Myocyte (in vitro differentiated cells): ENCODE data around the gene RDH16. TPM values are rescaled to one million over a fixed set of nuclear protein-coding genes. Genes with fewer than 3 reads are reported as not detected.
A peak's percentile ranks its signal among the peaks of the same experiment; 100 is the strongest.
"Not testable (repeated sequence)": the region's sequence is repeated elsewhere in the genome, so short reads cannot be mapped to it uniquely, and the experiment has no call there.

Experiments
- DNase-seq: peaks from one replicate; pipeline ENCODE4 v3.0.0-alpha.2; 2012; ENCODE audit warnings: low read depth
- total RNA-seq: library from RNA; depleted of rRNA; stranded (reverse); fragments of >200 nt; gene quantifications from 2 replicates; pipeline ENCODE4 v1.2.3, GENCODE V29; 2014

The RDH16 gene
- total RNA-seq, 1 donor from 2014 or later = 0.13 TPM

DNA sequence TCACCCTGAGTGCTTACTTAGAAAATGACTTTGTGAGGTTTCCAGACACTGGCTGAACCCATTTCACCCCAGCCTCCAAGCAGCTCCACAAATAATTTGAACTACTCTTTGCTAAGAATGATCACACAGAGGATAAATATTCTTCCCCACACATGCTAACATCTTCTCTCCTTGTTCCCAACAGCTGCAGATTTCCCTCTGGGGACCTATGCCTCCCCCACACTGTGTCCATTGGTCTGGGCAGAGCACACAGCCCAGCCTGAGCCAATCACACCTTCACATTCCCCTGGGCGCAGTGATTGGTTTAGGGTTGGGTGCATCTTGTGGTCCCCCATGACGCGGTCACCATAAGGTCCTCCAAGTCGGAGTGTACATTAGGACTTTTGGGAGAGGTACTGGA is 30.1 kb downstream of the RDH16 start:
- DNase-seq = peak; percentile 39

GRCh38 chr12:56922031-56922430 is 35.4 kb downstream of the RDH16 start:
- DNase-seq = no peak

GRCh38 chr12:56921346-56921745 is 36.1 kb downstream of the RDH16 start:
- no peak for DNase-seq

GRCh38 chr12:56918139-56918538 is 39.3 kb downstream of the RDH16 start:
- not testable (repeated sequence) for DNase-seq

- DNase-seq = no peak
These were observed 40.4 kb downstream of the RDH16 start for GRCh38 chr12:56916996-56917333.

DNA sequence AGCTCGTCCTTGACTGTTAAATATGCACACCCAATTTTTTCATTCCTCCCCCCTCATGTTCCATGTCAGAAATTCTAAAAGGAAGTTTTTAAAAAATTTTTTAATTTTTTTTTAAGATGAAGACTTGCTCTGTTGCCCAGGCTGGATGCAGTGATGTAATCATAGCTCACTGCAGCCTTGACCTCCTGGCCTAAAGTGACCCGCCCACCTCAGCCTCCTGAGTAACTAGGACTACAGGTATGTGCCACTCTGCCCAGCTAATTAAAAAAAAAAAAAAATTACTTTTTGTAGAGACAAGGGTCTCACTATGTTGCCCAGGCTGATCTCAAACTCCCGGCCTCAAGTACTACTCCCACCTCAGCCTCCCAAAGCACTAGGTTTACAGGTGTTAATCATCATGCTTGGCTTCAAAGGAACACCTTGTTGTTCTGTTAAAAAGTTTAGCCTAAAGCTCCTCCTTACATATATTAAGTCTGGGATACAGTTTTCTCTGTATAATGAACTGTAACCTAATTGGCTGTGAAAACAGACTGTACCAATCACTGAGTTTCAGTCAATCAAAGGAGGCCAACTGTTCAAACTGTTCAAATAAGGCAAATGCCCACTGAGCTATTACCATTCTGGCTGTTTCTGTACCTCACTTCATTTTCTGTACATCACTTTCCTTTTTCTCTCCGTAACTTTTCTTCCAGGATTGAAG is 41.0 kb downstream of the RDH16 start:
- DNase-seq = no peak

DNA sequence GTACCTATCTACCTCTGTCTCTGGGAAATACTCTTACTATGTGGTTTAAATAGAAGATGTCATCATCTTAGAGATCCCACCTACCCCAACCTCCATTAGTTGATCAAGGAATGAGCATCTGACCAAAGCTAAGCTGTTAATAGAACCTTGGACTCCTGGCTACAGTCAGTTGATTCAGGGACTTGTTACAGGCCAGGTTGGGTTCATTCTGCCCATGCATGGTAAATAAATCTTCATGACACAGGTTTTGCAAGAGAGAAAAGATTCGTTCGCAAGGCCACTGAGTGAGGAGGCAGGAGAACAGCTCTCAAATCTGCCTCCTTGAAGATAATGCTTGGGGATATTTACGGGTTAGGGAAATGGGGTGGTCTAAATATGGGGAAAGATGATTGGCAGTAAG is 42.7 kb downstream of the RDH16 start:
- no peak for DNase-seq

GRCh38 chr12:56914256-56914655 is 43.2 kb downstream of the RDH16 start:
- DNase-seq = no peak

GRCh38 chr12:56909403-56909802 is 48.0 kb downstream of the RDH16 start:
- DNase-seq = not testable (repeated sequence)

DNA sequence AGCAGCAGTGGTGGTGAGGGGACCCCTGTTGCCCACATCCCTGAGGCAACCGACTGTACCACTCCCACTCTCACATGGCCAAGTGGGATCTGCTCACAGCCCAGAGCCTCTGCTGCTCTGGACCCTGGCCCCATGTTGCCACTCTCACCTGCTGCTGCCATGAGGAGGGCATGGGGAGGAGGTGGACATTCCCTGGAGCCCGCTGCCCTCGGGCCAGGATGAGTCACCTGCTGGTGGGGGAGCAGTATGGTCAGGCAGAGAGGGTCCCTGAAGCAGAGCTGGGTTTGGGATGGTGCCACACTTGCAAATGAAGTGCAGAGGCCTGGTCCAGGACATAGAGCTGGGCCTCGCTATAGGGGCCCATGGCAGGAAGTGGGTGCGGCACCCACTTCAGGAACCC is 49.3 kb downstream of the RDH16 start:
- DNase-seq = no peak

DNA sequence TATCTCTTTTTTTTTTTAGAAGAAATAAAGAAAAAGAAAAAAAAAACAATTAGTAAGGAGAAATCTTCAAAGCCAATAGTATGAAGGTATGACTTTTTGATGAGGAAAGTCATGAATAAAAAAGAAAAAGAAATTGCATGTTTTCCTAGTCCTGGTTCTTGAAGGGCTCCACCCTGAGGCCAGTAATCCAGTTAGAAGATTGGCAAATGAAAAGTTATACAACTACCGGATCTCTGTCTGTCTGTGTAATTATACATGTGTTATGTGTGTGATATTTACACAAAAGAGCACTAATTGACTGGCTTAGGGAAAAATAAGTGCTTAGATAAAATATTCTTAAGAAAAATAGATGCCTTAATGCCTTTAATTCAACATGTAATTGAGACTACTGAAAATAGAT is 51.6 kb downstream of the RDH16 start:
- no peak for DNase-seq

DNA sequence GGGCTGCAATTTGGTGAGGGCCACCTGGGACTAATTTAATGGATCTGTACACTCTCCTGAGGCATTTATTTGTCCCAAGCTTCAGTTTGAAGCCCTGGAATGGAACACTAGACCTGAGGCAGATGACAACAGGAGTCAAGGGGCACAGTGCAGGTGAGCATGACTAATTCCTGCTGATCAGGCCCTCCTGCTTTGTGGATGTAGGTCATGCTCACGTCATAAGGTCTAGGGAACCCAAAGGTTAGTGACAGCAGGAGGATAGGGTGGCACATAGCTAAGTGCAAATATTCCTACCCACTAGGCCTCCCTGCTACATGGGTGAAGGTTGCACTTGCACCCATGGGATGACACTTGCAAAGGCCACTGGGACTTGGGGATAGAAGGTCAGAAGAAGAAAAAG is 54.0 kb downstream of the RDH16 start:
- DNase-seq = no peak

Other genes starting within 250 kb of the RDH16 start
- 1,145 and 1,201 TPM in 2 replicates for gene NACA, start 232.3 kb downstream of the RDH16 start, total RNA-seq
- 1.7 TPM in 2 replicates for gene PRIM1, start 205.3 kb downstream of the RDH16 start, total RNA-seq
- gene HSD17B6, start 194.3 kb downstream of the RDH16 start, total RNA-seq = 0.10 and 0.45 TPM in 2 replicates
- gene SDR9C7, start 23.2 kb downstream of the RDH16 start, total RNA-seq = 0.16 TPM in 1 of 2 replicates, not detected in the other
- gene ZBTB39, start 48.9 kb upstream of the RDH16 start, total RNA-seq = 3.9 and 4.0 TPM in 2 replicates
- gene TAC3, start 58.9 kb upstream of the RDH16 start, total RNA-seq = not detected in 2 replicates
- gene MYO1A, start 92.5 kb upstream of the RDH16 start, total RNA-seq = not detected in 2 replicates
- 9.9 and 19.1 TPM in 2 replicates for gene NEMP1, start 121.2 kb upstream of the RDH16 start, total RNA-seq
- gene NAB2, start 131.5 kb upstream of the RDH16 start, total RNA-seq = 50.6 and 76.7 TPM in 2 replicates
- gene STAT6, start 153.8 kb upstream of the RDH16 start, total RNA-seq = 51.1 and 59.4 TPM in 2 replicates
- 40.0 and 53.8 TPM in 2 replicates for gene LRP1, start 170.9 kb upstream of the RDH16 start, total RNA-seq
- not detected in 2 replicates for gene LRP1-AS, start 190.0 kb upstream of the RDH16 start, total RNA-seq